NCI-H345 treated with DMSO at 0.1 percent for 48 hours (cell line): ENCODE results near the gene ARFGAP1.

Experiments
- DNase-seq: peaks from one replicate; lab custom pipeline; 2025; ENCODE audit not compliant: unreplicated experiment; lab: John Stamatoyannopoulos, UW

The ARFGAP1 gene

GRCh38 chr20:63306673-63307537 is 34.3 kb downstream of the ARFGAP1 start:
- DNase-seq = no peak

DNA sequence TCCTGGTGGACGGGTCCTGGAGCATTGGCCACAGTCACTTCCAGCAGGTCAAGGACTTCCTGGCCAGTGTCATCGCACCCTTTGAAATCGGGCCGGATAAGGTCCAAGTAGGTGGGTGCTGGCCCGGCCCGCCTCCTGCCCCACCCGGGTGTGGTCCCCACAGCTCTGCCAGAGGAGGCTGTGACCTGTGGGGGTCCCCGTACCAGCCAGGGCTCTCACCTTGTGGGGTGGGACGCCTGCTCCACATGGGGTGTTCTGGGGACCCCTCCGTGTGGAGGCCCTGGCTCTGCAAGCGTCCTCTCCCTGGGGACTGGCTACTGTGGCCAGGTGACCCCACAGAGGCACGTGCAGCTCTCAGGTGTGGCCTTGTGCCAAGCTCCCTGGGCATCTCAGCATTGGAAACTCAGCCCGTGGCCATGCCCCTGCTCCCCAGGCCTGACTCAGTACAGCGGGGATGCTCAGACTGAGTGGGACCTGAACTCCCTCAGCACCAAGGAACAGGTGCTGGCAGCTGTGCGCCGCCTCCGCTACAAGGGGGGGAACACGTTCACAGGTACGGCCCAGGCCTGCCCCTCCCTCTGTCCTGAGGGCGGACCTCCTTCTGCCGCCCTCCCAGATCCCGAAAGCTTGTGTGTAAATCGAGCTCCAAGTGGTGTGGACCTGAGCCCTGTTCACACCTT is 35.1 kb downstream of the ARFGAP1 start:
- no peak for DNase-seq

GRCh38 chr20:63308218-63308911 is 35.8 kb downstream of the ARFGAP1 start:
- no peak for DNase-seq

GRCh38 chr20:63309261-63310071 is 36.9 kb downstream of the ARFGAP1 start:
- peak; percentile 17 for DNase-seq

DNA sequence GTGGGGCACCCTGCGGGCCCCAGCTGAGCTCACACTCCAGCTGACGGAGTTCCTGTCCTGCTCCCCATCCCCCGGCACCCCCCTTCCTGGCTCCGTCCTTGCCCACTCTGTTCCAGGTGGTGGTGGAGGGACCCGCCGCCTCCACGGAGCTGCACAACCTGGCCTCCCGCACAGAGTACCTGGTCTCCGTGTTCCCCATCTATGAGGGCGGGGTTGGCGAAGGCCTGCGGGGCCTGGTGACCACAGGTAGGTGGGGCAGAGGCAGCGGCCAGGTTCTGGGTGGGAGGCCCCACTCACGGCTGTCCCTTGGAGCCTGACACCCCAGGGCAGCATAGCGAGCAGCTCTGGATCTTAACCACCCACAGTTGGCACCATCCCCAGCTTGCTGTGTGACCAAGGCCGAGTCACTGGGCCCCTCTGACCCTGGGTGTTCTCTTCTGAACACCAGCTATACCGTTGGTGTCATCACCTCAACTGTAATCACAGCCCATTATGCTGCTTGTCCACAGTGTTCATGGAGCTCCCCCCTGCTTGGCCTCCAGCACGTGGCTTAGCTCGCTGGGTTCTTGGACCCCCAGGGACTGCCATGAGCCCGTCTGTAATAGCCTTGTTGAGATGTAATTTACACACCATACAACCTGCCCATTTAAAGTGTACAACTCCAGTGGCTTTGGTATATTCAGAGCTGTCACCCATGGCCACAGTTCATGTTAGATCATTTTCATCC is 37.8 kb downstream of the ARFGAP1 start:
- no peak for DNase-seq

DNA sequence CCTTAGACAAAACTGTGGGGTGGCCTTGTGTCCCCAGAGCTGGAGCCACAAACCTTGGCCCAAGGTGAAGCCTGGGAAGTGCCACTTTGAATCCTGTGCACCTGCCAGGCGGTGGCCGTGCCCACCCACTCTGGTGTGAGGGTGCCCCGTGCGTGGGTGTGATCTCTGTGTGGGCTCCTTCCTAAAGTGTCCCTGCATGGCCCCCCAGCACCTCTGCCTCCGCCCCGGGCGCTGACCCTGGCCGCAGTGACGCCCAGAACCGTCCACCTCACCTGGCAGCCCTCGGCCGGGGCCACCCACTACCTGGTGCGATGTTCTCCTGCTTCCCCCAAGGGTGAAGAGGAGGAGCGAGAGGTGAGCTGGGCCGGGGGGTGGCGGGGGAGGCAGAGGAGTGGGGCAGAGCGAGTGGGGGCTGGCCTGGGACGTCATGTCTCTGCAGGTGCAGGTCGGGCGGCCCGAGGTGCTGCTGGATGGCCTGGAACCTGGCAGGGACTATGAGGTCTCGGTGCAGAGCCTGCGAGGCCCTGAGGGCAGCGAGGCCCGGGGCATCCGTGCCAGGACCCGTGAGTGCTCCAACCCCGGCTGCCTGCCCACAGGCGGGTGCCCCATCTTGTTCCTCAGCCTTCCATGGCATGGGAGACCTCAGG is 38.7 kb downstream of the ARFGAP1 start:
- DNase-seq = no peak

DNA sequence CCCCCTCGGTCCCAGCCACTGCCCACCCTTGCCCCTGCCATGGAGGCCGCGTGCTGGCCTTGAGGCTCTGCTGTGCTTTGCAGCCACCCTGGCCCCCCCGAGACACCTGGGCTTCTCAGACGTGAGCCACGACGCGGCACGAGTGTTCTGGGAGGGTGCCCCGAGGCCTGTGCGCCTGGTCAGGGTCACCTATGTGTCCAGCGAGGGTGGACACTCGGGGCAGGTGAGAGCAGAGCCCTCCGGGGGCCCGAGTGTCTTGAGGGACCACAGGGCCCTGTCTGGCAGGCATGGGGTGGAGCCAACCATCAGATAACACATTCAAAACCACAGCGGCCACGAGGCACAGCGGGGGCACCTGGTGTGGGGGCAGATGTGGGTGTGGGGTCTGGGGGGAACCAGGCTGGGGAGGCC is 39.2 kb downstream of the ARFGAP1 start:
- DNase-seq = no peak

DNA sequence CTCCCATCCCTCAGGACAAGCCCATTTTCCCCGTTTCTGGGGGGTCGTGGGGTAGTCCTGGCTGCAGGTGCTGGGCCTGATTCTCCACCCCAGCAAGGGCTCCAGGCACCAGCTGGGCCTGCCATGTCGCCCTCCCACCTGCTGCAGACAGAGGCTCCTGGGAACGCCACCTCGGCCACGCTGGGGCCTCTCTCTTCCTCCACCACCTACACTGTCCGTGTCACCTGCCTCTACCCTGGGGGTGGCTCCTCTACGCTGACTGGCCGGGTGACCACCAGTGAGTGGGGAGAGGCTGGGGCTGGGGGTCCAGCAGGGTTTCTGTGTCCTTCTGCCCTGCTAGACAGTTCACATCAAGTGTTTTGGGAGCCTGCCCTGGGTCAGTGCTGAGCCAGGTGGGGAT is 39.7 kb downstream of the ARFGAP1 start:
- no peak for DNase-seq

GRCh38 chr20:63312690-63313348 is 40.2 kb downstream of the ARFGAP1 start:
- no peak for DNase-seq

DNA sequence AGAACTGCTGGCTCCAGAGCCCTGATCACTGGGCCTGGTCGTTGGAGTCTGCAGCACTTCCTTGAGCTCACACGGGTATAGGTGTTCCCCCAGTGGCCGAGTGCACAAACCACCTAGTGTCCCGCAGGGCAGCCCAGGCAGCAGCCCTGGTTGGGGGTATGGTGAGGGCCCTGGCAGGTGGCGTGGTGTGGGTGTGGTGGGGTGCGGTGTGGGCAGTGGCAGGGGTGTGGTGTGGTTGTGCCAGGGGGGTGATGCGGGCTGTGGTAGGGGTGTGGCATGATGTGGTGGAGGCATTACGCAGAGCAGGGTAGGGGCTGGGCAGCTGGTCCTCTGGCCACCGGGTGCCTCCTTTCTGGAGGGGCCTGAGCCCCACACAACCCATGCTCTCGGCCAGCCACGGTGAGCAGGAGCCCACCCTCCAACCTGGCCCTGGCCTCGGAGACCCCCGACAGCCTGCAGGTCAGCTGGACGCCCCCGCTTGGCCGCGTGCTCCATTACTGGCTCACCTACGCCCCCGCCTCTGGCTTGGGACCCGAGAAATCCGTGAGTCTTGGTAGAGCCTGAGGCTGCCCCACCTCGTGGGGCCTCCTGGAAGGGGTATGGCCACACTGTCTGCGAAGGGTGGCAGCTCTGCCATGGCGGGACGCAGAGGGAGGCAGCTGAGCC is 40.9 kb downstream of the ARFGAP1 start:
- no peak for DNase-seq

DNA sequence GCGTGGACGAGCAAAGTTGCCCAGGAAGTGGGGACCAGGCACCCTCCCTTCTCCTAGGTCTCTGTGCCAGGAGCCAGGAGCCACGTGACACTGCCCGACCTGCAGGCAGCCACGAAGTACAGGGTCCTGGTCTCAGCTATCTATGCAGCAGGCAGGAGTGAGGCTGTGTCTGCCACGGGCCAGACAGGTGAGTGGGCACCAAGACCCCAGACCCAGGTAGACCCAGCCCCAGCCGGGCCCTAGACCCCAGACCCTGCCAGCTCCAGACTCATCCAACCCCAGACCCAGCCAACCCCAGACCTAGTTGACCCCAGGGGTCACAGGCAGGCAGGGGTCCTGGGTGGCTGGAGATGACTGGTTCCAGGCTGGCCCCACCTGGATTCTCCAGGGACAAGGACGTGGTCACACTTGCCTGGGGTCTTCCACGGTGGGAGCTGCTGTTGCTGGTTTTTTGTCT is 41.4 kb downstream of the ARFGAP1 start:
- DNase-seq = no peak

- DNase-seq = no peak
Measured at GRCh38 chr20:63314566-63315239, 42.1 kb downstream of the ARFGAP1 start.

GRCh38 chr20:63315240-63315689 is 42.7 kb downstream of the ARFGAP1 start:
- DNase-seq = no peak

DNA sequence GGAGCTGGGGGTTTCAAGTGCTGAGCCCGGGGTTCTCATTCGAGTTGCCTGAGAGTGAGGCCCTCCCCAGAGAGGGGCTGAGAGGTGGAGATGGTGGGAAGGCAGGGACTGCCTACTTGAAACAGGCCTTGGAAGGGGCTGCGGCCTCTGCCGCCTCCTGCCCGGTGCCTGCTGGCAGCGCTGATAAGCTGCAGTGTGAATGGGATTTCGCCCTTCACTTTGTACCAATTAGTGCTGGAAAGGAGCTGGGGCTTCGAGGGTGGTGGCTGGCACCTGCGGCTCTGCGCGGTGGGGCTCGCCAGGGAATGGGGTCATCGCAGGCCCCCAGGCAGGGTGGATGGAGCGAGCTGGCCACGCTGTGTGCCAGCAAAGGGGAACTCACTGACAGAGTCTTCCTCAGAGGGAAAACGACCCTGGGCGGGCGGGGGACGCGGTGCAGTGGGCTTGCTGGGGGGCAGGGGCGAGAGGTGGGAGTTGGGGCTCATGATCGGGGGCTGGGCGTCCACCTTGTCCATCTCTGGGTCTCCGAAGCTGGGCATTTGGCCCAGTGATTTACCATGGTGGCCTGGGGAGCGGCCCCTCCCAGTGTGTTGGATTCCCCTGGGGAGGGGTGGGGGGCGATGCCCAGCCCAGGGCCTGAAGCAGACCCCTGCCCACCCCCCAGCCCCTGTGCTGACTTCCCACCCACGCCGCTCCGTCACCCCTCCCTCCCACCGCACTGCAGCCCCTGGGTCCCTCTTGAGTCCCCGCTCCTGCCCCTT is 43.3 kb downstream of the ARFGAP1 start:
- no peak for DNase-seq

- DNase-seq = no peak
Measured at GRCh38 chr20:63316502-63316921, 43.9 kb downstream of the ARFGAP1 start.

- DNase-seq = no peak
Measured at GRCh38 chr20:63317061-63317460, 44.4 kb downstream of the ARFGAP1 start.

- DNase-seq = peak; percentile 16
Measured at GRCh38 chr20:63317601-63318291, 45.1 kb downstream of the ARFGAP1 start.
